ENCODE data around the gene PARP6.

DNA sequence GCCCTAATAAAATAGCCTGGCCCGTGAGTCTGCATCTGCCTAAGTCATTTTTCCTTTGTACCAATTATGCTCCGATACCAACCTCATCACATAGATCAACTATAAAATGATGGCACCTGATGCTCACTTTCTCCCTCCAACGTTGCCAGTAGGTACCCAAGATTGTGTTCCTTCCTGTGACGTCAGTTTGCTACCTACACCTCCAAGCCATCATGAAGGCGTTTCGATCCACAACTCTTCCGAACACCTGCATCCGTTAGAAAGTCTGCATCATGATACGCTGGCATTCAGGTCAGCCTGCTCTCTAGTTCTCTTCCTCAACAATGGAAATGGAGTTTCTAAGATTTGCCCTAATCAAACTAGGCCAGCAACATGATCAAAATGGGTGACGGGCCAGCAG, 49.1 kb downstream of the PARP6 start:
- TF ChIP-seq CTCF (IDR thresholded peaks at IDR 0.05) (no peak), POLR2AphosphoS5 (IDR thresholded peaks at IDR 0.05) (no peak)

Data from prostate gland (tissue), 2 donors.